Gastroesophageal sphincter (tissue), 3 donors: ENCODE results near the gene CEP135.

ENCODE experiments used
- POLR2A ChIP-seq, 2 donors: fragments of 450-650 bp; IDR thresholded peaks; one replicate each; pipeline ENCODE4 v1.6.1; 2017; ENCODE audit warnings: antibody characterized with exemption in 2 of 2, mild to moderate bottlenecking in 2 of 2, moderate library complexity in 1 of 2
- POLR2AphosphoS5 ChIP-seq: sonication (generic); formaldehyde crosslinking; IDR thresholded peaks from one replicate; pipeline ENCODE4 v1.6.1; 2017; ENCODE audit warnings: antibody characterized with exemption
- TF ChIP-seq, protein P1 (sequence below), 4 experiments: fragments of 200-600 bp in 2 of 4; fragments of 450-650 bp in 2 of 4; sonication (generic) in 1 of 4; IDR thresholded peaks; one replicate each; pipeline ENCODE4 v1.5.1; 2017 to 2019; ENCODE audit warnings: antibody characterized with exemption in 4 of 4, mild to moderate bottlenecking in 2 of 4, moderate library complexity in 2 of 4

DNA sequence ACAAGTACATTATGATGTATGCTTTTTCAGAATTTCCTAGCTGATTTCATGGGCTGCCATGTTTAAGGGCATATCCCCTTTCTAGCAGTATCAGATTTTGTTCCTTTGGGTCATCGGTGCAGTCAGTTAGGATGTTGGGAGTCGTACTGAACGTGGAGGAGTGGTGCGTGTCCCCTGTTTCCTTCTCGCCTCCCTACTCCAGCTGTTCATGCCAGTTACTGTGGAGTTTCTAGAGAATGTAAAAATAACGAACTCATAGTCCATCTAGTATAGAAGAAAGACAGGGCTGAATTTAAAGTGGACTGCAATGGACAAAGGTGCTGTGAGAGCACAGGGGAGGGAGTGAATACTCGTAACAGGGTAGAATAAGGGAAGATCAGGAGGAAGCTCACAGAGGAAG, 111.3 kb downstream of the CEP135 start:
- TF ChIP-seq, protein P1, sequence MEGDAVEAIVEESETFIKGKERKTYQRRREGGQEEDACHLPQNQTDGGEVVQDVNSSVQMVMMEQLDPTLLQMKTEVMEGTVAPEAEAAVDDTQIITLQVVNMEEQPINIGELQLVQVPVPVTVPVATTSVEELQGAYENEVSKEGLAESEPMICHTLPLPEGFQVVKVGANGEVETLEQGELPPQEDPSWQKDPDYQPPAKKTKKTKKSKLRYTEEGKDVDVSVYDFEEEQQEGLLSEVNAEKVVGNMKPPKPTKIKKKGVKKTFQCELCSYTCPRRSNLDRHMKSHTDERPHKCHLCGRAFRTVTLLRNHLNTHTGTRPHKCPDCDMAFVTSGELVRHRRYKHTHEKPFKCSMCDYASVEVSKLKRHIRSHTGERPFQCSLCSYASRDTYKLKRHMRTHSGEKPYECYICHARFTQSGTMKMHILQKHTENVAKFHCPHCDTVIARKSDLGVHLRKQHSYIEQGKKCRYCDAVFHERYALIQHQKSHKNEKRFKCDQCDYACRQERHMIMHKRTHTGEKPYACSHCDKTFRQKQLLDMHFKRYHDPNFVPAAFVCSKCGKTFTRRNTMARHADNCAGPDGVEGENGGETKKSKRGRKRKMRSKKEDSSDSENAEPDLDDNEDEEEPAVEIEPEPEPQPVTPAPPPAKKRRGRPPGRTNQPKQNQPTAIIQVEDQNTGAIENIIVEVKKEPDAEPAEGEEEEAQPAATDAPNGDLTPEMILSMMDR (IDR thresholded peaks at IDR 0.05), result no peak
- no peak for TF ChIP-seq POLR2A (IDR thresholded peaks at IDR 0.05)
- TF ChIP-seq POLR2AphosphoS5, result no peak
